HG02885 (cell line): ENCODE data around the gene FMN2.

Experiments used
- ATAC-seq: cut with Tn5 transposase; IDR thresholded peaks from one replicate; pipeline ENCODE4 v1.9.1; 2021; ENCODE audit warnings: mild to moderate bottlenecking; ENCODE audit not compliant: unreplicated experiment, poor library complexity

FMN2 gene

GRCh38 chr1:240094041-240094722, 2.5 kb downstream of the FMN2 start:
- no peak for ATAC-seq

GRCh38 chr1:240096974-240097373, 5.3 kb downstream of the FMN2 start:
- ATAC-seq: no peak

GRCh38 chr1:240098534-240098933, 6.9 kb downstream of the FMN2 start:
- no peak for ATAC-seq

- no peak for ATAC-seq
Observed at GRCh38 chr1:240099329-240099728, 7.6 kb downstream of the FMN2 start.

GRCh38 chr1:240099748-240100147, 8.1 kb downstream of the FMN2 start:
- no peak for ATAC-seq

GRCh38 chr1:240100371-240100934, 8.8 kb downstream of the FMN2 start:
- no peak for ATAC-seq

GRCh38 chr1:240101306-240101705, 9.6 kb downstream of the FMN2 start:
- no peak for ATAC-seq

- no peak for ATAC-seq
Observed at GRCh38 chr1:240101737-240102136, 10.1 kb downstream of the FMN2 start.

GRCh38 chr1:240104672-240105071, 13.0 kb downstream of the FMN2 start:
- ATAC-seq: no peak

GRCh38 chr1:240107058-240107684, 15.5 kb downstream of the FMN2 start:
- ATAC-seq: no peak

GRCh38 chr1:240109130-240109529, 17.4 kb downstream of the FMN2 start:
- no peak for ATAC-seq

GRCh38 chr1:240109920-240110636, 18.4 kb downstream of the FMN2 start:
- ATAC-seq: no peak

- no peak for ATAC-seq
Observed at GRCh38 chr1:240111558-240111957, 19.9 kb downstream of the FMN2 start.

GRCh38 chr1:240114222-240114621, 22.5 kb downstream of the FMN2 start:
- no peak for ATAC-seq

GRCh38 chr1:240115831-240116230, 24.1 kb downstream of the FMN2 start:
- no peak for ATAC-seq

- no peak for ATAC-seq
Observed at GRCh38 chr1:240116831-240117769, 25.4 kb downstream of the FMN2 start.

- ATAC-seq: no peak
Observed at GRCh38 chr1:240117930-240118329, 26.2 kb downstream of the FMN2 start.

GRCh38 chr1:240122639-240123613, 31.2 kb downstream of the FMN2 start:
- ATAC-seq: no peak

- no peak for ATAC-seq
Observed at GRCh38 chr1:240126821-240127220, 35.1 kb downstream of the FMN2 start.
